ENCODE measurements around the gene HOXB4.

The HOXB4 gene

DNA sequence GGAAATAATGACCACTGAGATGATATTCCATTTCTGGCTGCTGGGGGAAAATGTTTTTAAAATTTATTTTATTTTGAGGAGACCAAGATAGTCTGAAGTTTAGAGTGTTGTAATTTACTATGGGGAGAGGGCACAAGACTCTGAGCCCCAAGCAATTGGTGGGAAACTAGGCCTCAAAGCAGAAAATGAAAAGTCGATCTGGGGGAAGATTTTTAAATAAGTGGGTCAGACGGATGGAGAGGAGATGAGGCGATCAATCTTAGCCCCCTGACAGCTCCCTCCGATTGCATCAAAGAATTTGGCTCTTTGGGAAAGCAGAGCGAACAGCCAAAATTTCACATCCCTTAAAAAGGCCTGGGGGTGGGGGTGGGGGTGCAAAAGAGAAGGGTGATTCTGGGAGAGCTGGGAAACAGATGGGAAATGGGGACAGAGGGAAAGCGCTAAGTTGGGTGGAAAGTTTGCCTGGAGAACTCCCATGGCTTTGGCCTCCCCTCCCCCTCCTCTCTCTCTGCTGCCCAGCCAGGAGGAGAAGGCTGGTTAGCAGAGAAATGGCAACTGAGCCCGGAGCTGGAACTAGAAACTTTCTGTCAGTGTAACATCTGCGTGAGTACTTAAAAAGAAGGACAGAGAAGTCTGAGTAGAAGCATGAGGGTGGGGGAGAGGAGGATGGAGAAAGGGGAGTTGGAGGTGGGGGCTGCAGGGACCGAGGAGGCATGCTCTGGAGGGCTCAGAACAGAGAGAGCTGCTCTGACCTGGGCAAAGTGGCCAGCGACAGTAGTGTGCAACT is 31.8 kb downstream of the HOXB4 start:
- TF ChIP-seq EZH2phosphoT487 (IDR thresholded peaks at IDR 0.05; ENCODE audit: low read length) (no peak), CTCF (IDR thresholded peaks at IDR 0.05; ENCODE audit: low read length) (no peak), EZH2 (optimal IDR thresholded peaks at IDR 0.05; ENCODE audit: low read depth, low read length) (no peak)
- Histone ChIP-seq H3K79me2 (ENCODE audit: low read length) (no peaks in the 10 kb centered on the region), H3K4me1 (ENCODE audit: low read length) (peaks cover 5% of the 10 kb centered on the region; the same call in 1 of the 2 replicates), H3K9ac (ENCODE audit: low read length) (no peak overlapping the region), H3K4me3 (ENCODE audit: low read length) (no peak overlapping the region), H4K20me1 (ENCODE audit: insufficient read depth, low read length) (no peaks in the 10 kb centered on the region), H3K36me3 (replicated peaks; ENCODE audit: insufficient read depth, low read length) (no peaks in the 10 kb centered on the region), H3K9me2 (replicated peaks; ENCODE audit: insufficient read depth, low read length) (no peaks in the 10 kb centered on the region), H3K27me3 (replicated peaks; ENCODE audit: insufficient read depth, low read length) (peaks cover 16% of the 10 kb centered on the region), H2AFZ (ENCODE audit: low read length) (no peak overlapping the region), H3K4me2 (ENCODE audit: low read depth, low read length) (no peak overlapping the region), H3F3A (ENCODE audit: insufficient read depth, low read length) (no peaks in the 10 kb centered on the region), H3K27ac (ENCODE audit: low read length) (no peak overlapping the region), H3K9me3 (replicated peaks; ENCODE audit: insufficient read depth, low read length) (no peaks in the 10 kb centered on the region)
- no peak for DNase-seq

DNA sequence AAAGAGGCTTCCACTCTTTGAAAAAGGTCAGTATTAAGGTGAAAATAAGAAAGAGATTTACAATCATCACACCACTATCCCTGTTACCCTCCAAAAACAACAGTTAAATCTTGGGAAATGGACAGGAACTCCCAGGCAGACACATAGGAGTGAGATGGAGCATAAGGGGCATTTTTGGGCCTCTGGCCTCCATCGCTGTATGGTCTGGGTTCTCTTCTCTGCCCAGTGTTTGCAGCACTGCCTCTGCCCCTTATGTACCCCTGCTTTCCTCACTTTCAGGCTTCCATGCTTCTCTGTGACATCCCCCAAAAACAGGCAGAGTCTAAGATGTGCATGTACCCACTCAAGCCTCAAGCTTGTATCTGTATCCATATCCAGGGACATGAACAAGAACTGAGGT is 32.6 kb downstream of the HOXB4 start:
- Histone ChIP-seq H3K4me3 (ENCODE audit: low read length) (no peak overlapping the region), H3K9me2 (replicated peaks; ENCODE audit: insufficient read depth, low read length) (no peaks in the 10 kb centered on the region), H4K20me1 (ENCODE audit: insufficient read depth, low read length) (no peaks in the 10 kb centered on the region), H2AFZ (ENCODE audit: low read length) (no peak overlapping the region), H3K4me2 (ENCODE audit: low read depth, low read length) (no peak overlapping the region), H3K9ac (ENCODE audit: low read length) (no peak overlapping the region), H3F3A (ENCODE audit: insufficient read depth, low read length) (no peaks in the 10 kb centered on the region), H3K36me3 (replicated peaks; ENCODE audit: insufficient read depth, low read length) (no peaks in the 10 kb centered on the region), H3K27me3 (replicated peaks; ENCODE audit: insufficient read depth, low read length) (peaks cover 16% of the 10 kb centered on the region), H3K79me2 (ENCODE audit: low read length) (no peaks in the 10 kb centered on the region), H3K9me3 (replicated peaks; ENCODE audit: insufficient read depth, low read length) (no peaks in the 10 kb centered on the region), H3K27ac (ENCODE audit: low read length) (no peak overlapping the region), H3K4me1 (ENCODE audit: low read length) (peaks cover 5% of the 10 kb centered on the region; the same call in 1 of the 2 replicates)
- TF ChIP-seq EZH2phosphoT487 (IDR thresholded peaks at IDR 0.05; ENCODE audit: low read length) (no peak), EZH2 (optimal IDR thresholded peaks at IDR 0.05; ENCODE audit: low read depth, low read length) (no peak), CTCF (IDR thresholded peaks at IDR 0.05; ENCODE audit: low read length) (no peak)
- DNase-seq = no peak

- H2AFZ ChIP-seq (ENCODE audit: low read length) = 0 out of 2 replicates have a peak within 1 kb of the TSS, but pooled peaks have one; percentile 39
- 0 out of 2 replicates have a peak within 1 kb of the TSS, but pooled peaks have one; percentile 66 for H3K4me3 ChIP-seq (ENCODE audit: low read length)
- no peaks in the 10 kb centered on the region for H3K79me2 ChIP-seq (ENCODE audit: low read length)
- no peak for TF ChIP-seq EZH2 (optimal IDR thresholded peaks at IDR 0.05; ENCODE audit: low read depth, low read length)
- TF ChIP-seq CTCF (IDR thresholded peaks at IDR 0.05; ENCODE audit: low read length) = no peak
- no peak for TF ChIP-seq EZH2phosphoT487 (IDR thresholded peaks at IDR 0.05; ENCODE audit: low read length)
- no peaks in the 10 kb centered on the region for H3K9me2 ChIP-seq (replicated peaks; ENCODE audit: insufficient read depth, low read length)
- H3K9ac ChIP-seq (ENCODE audit: low read length) = no peak within 1 kb of the TSS
- DNase-seq = no peak
- peaks cover 5% of the 10 kb centered on the region; the same call in 1 of the 2 replicates for H3K4me1 ChIP-seq (ENCODE audit: low read length)
- no peaks in the 10 kb centered on the region for H3K36me3 ChIP-seq (replicated peaks; ENCODE audit: insufficient read depth, low read length)
- H3K27me3 ChIP-seq (replicated peaks; ENCODE audit: insufficient read depth, low read length) = peaks cover 16% of the 10 kb centered on the region
- no peaks in the 10 kb centered on the region for H4K20me1 ChIP-seq (ENCODE audit: insufficient read depth, low read length)
- H3K9me3 ChIP-seq (replicated peaks; ENCODE audit: insufficient read depth, low read length) = no peaks in the 10 kb centered on the region
- H3F3A ChIP-seq (ENCODE audit: insufficient read depth, low read length) = no peaks in the 10 kb centered on the region
- H3K27ac ChIP-seq (ENCODE audit: low read length) = no peak within 1 kb of the TSS
- H3K4me2 ChIP-seq (ENCODE audit: low read depth, low read length) = peak within 1 kb of the TSS; percentile 92
Observed at GRCh38 chr17:48545022-48545375, 33.2 kb downstream of the HOXB4 start, which contains the start of gene HOXB2. TSS of gene HOXB2 (minus strand) at chr17:48545109. CDS start at chr17:48544911, 198 bp downstream.

Measured in MM.1S (cell line).